ENCODE measurements around the gene MLLT1.

Gene MLLT1

GRCh38 chr19:6221220-6221877 is 58.4 kb downstream of the MLLT1 start:
- no peaks in the 10 kb centered on the region for H3K27me3 Mint-ChIP-seq (ENCODE audit: low read depth)
- H3K4me1 Mint-ChIP-seq (ENCODE audit: low read depth) = peaks cover 4% of the 10 kb centered on the region
- no peak for DNase-seq (ENCODE audit: low spot score)
- H3K9me3 Mint-ChIP-seq = no peaks in the 10 kb centered on the region
- no peak overlapping the region for H3K4me3 Mint-ChIP-seq
- no peak overlapping the region for H3K27ac Mint-ChIP-seq
- peaks cover 2% of the 10 kb centered on the region for H3K36me3 Mint-ChIP-seq (ENCODE audit: low read depth)

- no peaks in the 10 kb centered on the region for H3K9me3 Mint-ChIP-seq
- H3K36me3 Mint-ChIP-seq (ENCODE audit: low read depth) = no peaks in the 10 kb centered on the region
- no peaks in the 10 kb centered on the region for H3K27me3 Mint-ChIP-seq (ENCODE audit: low read depth)
- no peak overlapping the region for H3K4me3 Mint-ChIP-seq
- no peak overlapping the region for H3K27ac Mint-ChIP-seq
- peaks cover 4% of the 10 kb centered on the region for H3K4me1 Mint-ChIP-seq (ENCODE audit: low read depth)
- no peak for DNase-seq (ENCODE audit: low spot score)
Observed at GRCh38 chr19:6220385-6221191, 59.2 kb downstream of the MLLT1 start.

- Mint-ChIP-seq H3K27ac (no peak overlapping the region), H3K36me3 (ENCODE audit: low read depth) (no peaks in the 10 kb centered on the region)
Observed at GRCh38 chr19:6219586-6220290, 60.0 kb downstream of the MLLT1 start.

GRCh38 chr19:6219147-6219525 is 60.6 kb downstream of the MLLT1 start:
- DNase-seq (ENCODE audit: low spot score) = no peak
- no peak overlapping the region for H3K27ac Mint-ChIP-seq
- no peaks in the 10 kb centered on the region for H3K36me3 Mint-ChIP-seq (ENCODE audit: low read depth)
- H3K27me3 Mint-ChIP-seq (ENCODE audit: low read depth) = no peaks in the 10 kb centered on the region
- H3K4me1 Mint-ChIP-seq (ENCODE audit: low read depth) = peaks cover 4% of the 10 kb centered on the region
- no peak overlapping the region for H3K4me3 Mint-ChIP-seq
- H3K9me3 Mint-ChIP-seq = no peaks in the 10 kb centered on the region

More at GRCh38 chr19:6219586-6220290, 60.0 kb downstream of the MLLT1 start:
- peaks cover 4% of the 10 kb centered on the region for H3K4me1 Mint-ChIP-seq (ENCODE audit: low read depth)
- H3K9me3 Mint-ChIP-seq = no peaks in the 10 kb centered on the region
- no peaks in the 10 kb centered on the region for H3K27me3 Mint-ChIP-seq (ENCODE audit: low read depth)
- no peak for DNase-seq (ENCODE audit: low spot score)
- H3K4me3 Mint-ChIP-seq = no peak overlapping the region

GRCh38 chr19:6218491-6219146 is 61.2 kb downstream of the MLLT1 start:
- no peak overlapping the region for H3K4me3 Mint-ChIP-seq
- no peaks in the 10 kb centered on the region for H3K27me3 Mint-ChIP-seq (ENCODE audit: low read depth)
- no peaks in the 10 kb centered on the region for H3K9me3 Mint-ChIP-seq
- H3K4me1 Mint-ChIP-seq (ENCODE audit: low read depth) = peaks cover 4% of the 10 kb centered on the region
- H3K27ac Mint-ChIP-seq = no peak overlapping the region
- no peaks in the 10 kb centered on the region for H3K36me3 Mint-ChIP-seq (ENCODE audit: low read depth)
- DNase-seq (ENCODE audit: low spot score) = peak; percentile 69

- Mint-ChIP-seq H3K4me1 (ENCODE audit: low read depth) (peaks cover 4% of the 10 kb centered on the region), H3K36me3 (ENCODE audit: low read depth) (no peaks in the 10 kb centered on the region), H3K9me3 (no peaks in the 10 kb centered on the region), H3K27ac (no peak overlapping the region), H3K27me3 (ENCODE audit: low read depth) (no peaks in the 10 kb centered on the region), H3K4me3 (no peak overlapping the region)
- DNase-seq (ENCODE audit: low spot score) = no peak
Observed at GRCh38 chr19:6217752-6218334, 61.9 kb downstream of the MLLT1 start.

- Mint-ChIP-seq H3K27me3 (ENCODE audit: low read depth) (no peaks in the 10 kb centered on the region), H3K4me1 (ENCODE audit: low read depth) (peaks cover 4% of the 10 kb centered on the region), H3K4me3 (no peak overlapping the region), H3K36me3 (ENCODE audit: low read depth) (peaks cover 2% of the 10 kb centered on the region), H3K27ac (no peak overlapping the region), H3K9me3 (no peaks in the 10 kb centered on the region)
- DNase-seq (ENCODE audit: low spot score) = no peak
Observed at GRCh38 chr19:6216996-6217751, 62.6 kb downstream of the MLLT1 start.

GRCh38 chr19:6216236-6216995 is 63.4 kb downstream of the MLLT1 start:
- Mint-ChIP-seq H3K27ac (no peak overlapping the region), H3K27me3 (ENCODE audit: low read depth) (no peaks in the 10 kb centered on the region), H3K4me1 (ENCODE audit: low read depth) (peaks cover 4% of the 10 kb centered on the region), H3K9me3 (no peaks in the 10 kb centered on the region), H3K36me3 (ENCODE audit: low read depth) (peaks cover 5% of the 10 kb centered on the region), H3K4me3 (no peak overlapping the region)
- no peak for DNase-seq (ENCODE audit: low spot score)

GRCh38 chr19:6215701-6216235 is 64.0 kb downstream of the MLLT1 start:
- Mint-ChIP-seq H3K4me1 (ENCODE audit: low read depth) (peaks cover 4% of the 10 kb centered on the region), H3K9me3 (no peaks in the 10 kb centered on the region), H3K27ac (no peak overlapping the region), H3K4me3 (no peak overlapping the region), H3K27me3 (ENCODE audit: low read depth) (no peaks in the 10 kb centered on the region), H3K36me3 (ENCODE audit: low read depth) (peaks cover 5% of the 10 kb centered on the region)
- no peak for DNase-seq (ENCODE audit: low spot score)

- H3K27me3 Mint-ChIP-seq (ENCODE audit: low read depth) = no peaks in the 10 kb centered on the region
- DNase-seq (ENCODE audit: low spot score) = no peak
- H3K4me1 Mint-ChIP-seq (ENCODE audit: low read depth) = peaks cover 4% of the 10 kb centered on the region
- no peak overlapping the region for H3K27ac Mint-ChIP-seq
- no peaks in the 10 kb centered on the region for H3K9me3 Mint-ChIP-seq
- peaks cover 5% of the 10 kb centered on the region for H3K36me3 Mint-ChIP-seq (ENCODE audit: low read depth)
- H3K4me3 Mint-ChIP-seq = no peak overlapping the region
Observed at GRCh38 chr19:6214881-6215541, 64.8 kb downstream of the MLLT1 start.

- no peak for DNase-seq (ENCODE audit: low spot score)
- Mint-ChIP-seq H3K4me3 (no peak overlapping the region), H3K36me3 (ENCODE audit: low read depth) (peaks cover 5% of the 10 kb centered on the region), H3K27me3 (ENCODE audit: low read depth) (no peaks in the 10 kb centered on the region), H3K4me1 (ENCODE audit: low read depth) (peaks cover 4% of the 10 kb centered on the region), H3K9me3 (no peaks in the 10 kb centered on the region), H3K27ac (no peak overlapping the region)
Observed at GRCh38 chr19:6213696-6214641, 65.8 kb downstream of the MLLT1 start.
